NCI-H82 treated with DMSO at 0.1 percent for 48 hours (cell line): ENCODE data around the gene SUMF1.
A peak's percentile ranks its signal among the peaks of the same experiment; 100 is the strongest.

Source experiments
- DNase-seq: peaks from one replicate; lab custom pipeline; 2025; ENCODE audit not compliant: unreplicated experiment; lab: John Stamatoyannopoulos, UW

Gene SUMF1

GRCh38 chr3:4497843-4498324, 30.8 kb upstream of the SUMF1 start:
- no peak for DNase-seq

- DNase-seq: no peak
Measured at GRCh38 chr3:4497005-4497692, 30.1 kb upstream of the SUMF1 start.

GRCh38 chr3:4496087-4496452, 29.0 kb upstream of the SUMF1 start:
- no peak for DNase-seq

GRCh38 chr3:4495294-4496086, 28.4 kb upstream of the SUMF1 start:
- DNase-seq: no peak

- no peak for DNase-seq
Measured at GRCh38 chr3:4494895-4495264, 27.8 kb upstream of the SUMF1 start.

GRCh38 chr3:4493941-4494894, 27.1 kb upstream of the SUMF1 start:
- no peak for DNase-seq

GRCh38 chr3:4493014-4493940, 26.2 kb upstream of the SUMF1 start, which contains the start of gene ITPR1:
Gene ITPR1 (plus strand): TSS chr3:4493348. CDS start chr3:4516492, 23,144 bp downstream.
- DNase-seq: peak; percentile 95

- no peak for DNase-seq
Measured at GRCh38 chr3:4492208-4493013, 25.3 kb upstream of the SUMF1 start.

- DNase-seq: no peak
Measured at GRCh38 chr3:4491855-4492207, 24.8 kb upstream of the SUMF1 start.

GRCh38 chr3:4478261-4478660, 11.2 kb upstream of the SUMF1 start:
- DNase-seq: no peak

- no peak for DNase-seq
Measured at GRCh38 chr3:4476496-4476895, 9.4 kb upstream of the SUMF1 start.

GRCh38 chr3:4475804-4476203, 8.7 kb upstream of the SUMF1 start:
- DNase-seq: no peak

- no peak for DNase-seq
Measured at GRCh38 chr3:4474683-4475490, 7.8 kb upstream of the SUMF1 start.

- no peak for DNase-seq
Measured at GRCh38 chr3:4472766-4473165, 5.7 kb upstream of the SUMF1 start.

GRCh38 chr3:4472312-4472711, 5.2 kb upstream of the SUMF1 start:
- no peak for DNase-seq

GRCh38 chr3:4471907-4472306, 4.8 kb upstream of the SUMF1 start:
- DNase-seq: no peak

GRCh38 chr3:4467522-4467867, 426 bp upstream of the SUMF1 start:
- DNase-seq: no peak

GRCh38 chr3:4464576-4464975, 2.5 kb downstream of the SUMF1 start:
- no peak for DNase-seq
